ENCODE results near the gene LMF1. TPM values are rescaled to one million over a fixed set of nuclear protein-coding genes. Genes with fewer than 3 reads are reported as not detected.

LMF1 gene
- total RNA-seq, 6 donors from 2014 or later, result 20.3 to 147 (median 28.2) TPM

DNA sequence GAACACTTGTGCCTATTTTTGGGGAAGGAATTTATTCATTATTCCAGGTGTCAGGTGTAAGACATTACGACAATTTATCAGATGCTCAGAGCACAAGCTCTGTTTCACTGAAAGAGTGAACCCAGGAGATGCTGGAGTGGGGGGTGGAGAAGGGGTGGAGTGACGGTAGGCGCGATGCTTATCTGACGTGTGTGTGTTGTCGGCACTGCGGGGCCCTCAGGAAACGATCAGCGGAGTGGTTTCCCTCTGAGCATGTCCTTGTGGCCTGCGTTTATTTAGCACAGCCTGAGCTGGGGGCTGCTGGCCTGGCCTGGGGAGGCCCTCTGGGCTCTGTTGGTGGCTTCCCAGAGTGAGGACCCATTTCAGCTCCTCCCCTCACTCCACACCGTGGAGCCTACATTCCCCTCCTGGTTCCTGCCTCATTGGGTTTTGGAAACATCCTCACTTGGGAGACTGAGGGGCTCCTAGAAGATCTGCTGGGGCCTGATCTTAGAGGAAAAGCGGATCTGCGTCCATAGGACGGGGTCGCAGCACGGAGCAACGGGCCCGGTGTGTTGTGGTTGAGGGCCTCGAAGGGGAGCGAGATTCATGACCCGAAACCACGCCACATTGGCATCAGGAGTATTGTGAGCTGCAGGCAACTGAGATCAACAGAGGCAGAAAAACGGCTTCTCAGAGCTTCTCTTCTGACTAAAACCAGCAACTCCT lies 151.3 kb downstream of the LMF1 start:
- WGBS, 2 donors, result 47 to 48% methylated on average over 22 to 23 of the region's 23 CpGs
- Histone ChIP-seq H3K4me1 (peaks cover 0 to 6% (median 0%) of the 10 kb centered on the region in 4 donors), H3K9me3 (no peaks in the 10 kb centered on the region), H3K4me3 (no peak overlapping the region), H3K36me3 (no peaks in the 10 kb centered on the region), H3K27me3 (peaks cover 0 to 18% (median 2%) of the 10 kb centered on the region in 4 donors), H3K27ac (no peak overlapping the region)
- TF ChIP-seq POLR2AphosphoS5 (IDR thresholded peaks at IDR 0.05), result no peak
- no peak for TF ChIP-seq EP300 (IDR thresholded peaks at IDR 0.05)
- TF ChIP-seq, protein P1, sequence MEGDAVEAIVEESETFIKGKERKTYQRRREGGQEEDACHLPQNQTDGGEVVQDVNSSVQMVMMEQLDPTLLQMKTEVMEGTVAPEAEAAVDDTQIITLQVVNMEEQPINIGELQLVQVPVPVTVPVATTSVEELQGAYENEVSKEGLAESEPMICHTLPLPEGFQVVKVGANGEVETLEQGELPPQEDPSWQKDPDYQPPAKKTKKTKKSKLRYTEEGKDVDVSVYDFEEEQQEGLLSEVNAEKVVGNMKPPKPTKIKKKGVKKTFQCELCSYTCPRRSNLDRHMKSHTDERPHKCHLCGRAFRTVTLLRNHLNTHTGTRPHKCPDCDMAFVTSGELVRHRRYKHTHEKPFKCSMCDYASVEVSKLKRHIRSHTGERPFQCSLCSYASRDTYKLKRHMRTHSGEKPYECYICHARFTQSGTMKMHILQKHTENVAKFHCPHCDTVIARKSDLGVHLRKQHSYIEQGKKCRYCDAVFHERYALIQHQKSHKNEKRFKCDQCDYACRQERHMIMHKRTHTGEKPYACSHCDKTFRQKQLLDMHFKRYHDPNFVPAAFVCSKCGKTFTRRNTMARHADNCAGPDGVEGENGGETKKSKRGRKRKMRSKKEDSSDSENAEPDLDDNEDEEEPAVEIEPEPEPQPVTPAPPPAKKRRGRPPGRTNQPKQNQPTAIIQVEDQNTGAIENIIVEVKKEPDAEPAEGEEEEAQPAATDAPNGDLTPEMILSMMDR (IDR thresholded peaks at IDR 0.05), result no peak
- no peak for TF ChIP-seq POLR2A (IDR thresholded peaks at IDR 0.05)
- no peak for ATAC-seq (ENCODE audit: low FRiP score in 2 of 2)
- DNase-seq, result peak in 1 of 2 donors; percentile 35

DNA sequence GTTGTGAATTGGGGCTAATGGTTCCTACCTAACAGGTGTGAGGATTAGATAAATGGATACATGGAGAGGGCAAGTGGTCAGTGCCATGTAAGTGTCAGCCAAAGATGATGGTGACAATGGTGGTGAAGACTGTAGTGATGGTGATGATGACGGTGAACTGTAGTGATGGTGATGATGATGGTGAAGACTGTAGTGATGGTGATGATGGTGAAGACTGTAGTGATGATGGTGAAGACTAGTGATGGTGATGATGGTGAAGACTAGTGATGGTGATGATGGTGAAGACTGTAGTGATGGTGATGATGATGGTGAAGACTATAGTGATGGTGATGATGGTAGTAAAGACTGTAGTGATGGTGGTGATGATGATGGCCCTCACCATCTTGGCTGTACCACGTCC lies 152.2 kb downstream of the LMF1 start:
- peaks cover 0 to 10% (median 2%) of the 10 kb centered on the region in 4 donors for H3K4me1 ChIP-seq
- no peaks in the 10 kb centered on the region for H3K9me3 ChIP-seq
- no peaks in the 10 kb centered on the region for H3K36me3 ChIP-seq
- no peak overlapping the region for H3K4me3 ChIP-seq
- no peak for DNase-seq
- peaks cover 0 to 20% (median 3%) of the 10 kb centered on the region in 4 donors for H3K27me3 ChIP-seq
- TF ChIP-seq, protein P1 (IDR thresholded peaks at IDR 0.05), result no peak
- no peak for TF ChIP-seq POLR2A (IDR thresholded peaks at IDR 0.05)
- no peak for TF ChIP-seq EP300 (IDR thresholded peaks at IDR 0.05)
- TF ChIP-seq POLR2AphosphoS5 (IDR thresholded peaks at IDR 0.05), result no peak
- no peak overlapping the region for H3K27ac ChIP-seq
- ATAC-seq (ENCODE audit: low FRiP score in 2 of 2), result no peak
- 64 to 67% methylated on average over 2 of the region's 2 CpGs for WGBS, 2 donors

DNA sequence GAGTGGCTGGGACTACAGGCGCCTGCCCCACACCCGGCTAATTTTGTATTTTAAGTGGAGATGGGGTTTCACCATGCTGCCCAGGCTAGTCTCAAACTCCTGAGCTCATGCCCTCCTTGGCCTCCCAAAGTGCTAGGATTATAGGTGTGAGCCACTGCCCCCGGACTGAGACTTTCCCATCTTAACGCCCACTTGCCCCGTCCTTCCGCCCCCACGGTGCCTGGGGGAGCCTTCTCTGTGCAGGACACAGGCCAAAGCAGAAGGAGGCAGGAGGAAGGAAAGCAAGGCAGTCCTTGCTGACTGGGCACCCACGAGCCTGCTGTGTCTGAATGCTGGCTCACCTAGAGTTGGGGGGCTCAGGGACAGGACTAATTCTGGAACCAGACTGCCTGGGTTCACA lies 152.7 kb downstream of the LMF1 start:
- WGBS, 2 donors, result 83 to 87% methylated on average over 8 of the region's 8 CpGs
- no peaks in the 10 kb centered on the region for H3K9me3 ChIP-seq
- no peak for TF ChIP-seq EP300 (IDR thresholded peaks at IDR 0.05)
- TF ChIP-seq, protein P1 (IDR thresholded peaks at IDR 0.05), result no peak
- TF ChIP-seq POLR2AphosphoS5 (IDR thresholded peaks at IDR 0.05), result no peak
- TF ChIP-seq POLR2A (IDR thresholded peaks at IDR 0.05), result no peak
- peaks cover 0 to 24% (median 6%) of the 10 kb centered on the region in 4 donors for H3K27me3 ChIP-seq
- no peak for DNase-seq
- no peaks in the 10 kb centered on the region for H3K36me3 ChIP-seq
- ATAC-seq (ENCODE audit: low FRiP score in 2 of 2), result no peak
- no peak overlapping the region for H3K4me3 ChIP-seq
- no peak overlapping the region for H3K27ac ChIP-seq
- H3K4me1 ChIP-seq, result peaks cover 0 to 15% (median 4%) of the 10 kb centered on the region in 4 donors

DNA sequence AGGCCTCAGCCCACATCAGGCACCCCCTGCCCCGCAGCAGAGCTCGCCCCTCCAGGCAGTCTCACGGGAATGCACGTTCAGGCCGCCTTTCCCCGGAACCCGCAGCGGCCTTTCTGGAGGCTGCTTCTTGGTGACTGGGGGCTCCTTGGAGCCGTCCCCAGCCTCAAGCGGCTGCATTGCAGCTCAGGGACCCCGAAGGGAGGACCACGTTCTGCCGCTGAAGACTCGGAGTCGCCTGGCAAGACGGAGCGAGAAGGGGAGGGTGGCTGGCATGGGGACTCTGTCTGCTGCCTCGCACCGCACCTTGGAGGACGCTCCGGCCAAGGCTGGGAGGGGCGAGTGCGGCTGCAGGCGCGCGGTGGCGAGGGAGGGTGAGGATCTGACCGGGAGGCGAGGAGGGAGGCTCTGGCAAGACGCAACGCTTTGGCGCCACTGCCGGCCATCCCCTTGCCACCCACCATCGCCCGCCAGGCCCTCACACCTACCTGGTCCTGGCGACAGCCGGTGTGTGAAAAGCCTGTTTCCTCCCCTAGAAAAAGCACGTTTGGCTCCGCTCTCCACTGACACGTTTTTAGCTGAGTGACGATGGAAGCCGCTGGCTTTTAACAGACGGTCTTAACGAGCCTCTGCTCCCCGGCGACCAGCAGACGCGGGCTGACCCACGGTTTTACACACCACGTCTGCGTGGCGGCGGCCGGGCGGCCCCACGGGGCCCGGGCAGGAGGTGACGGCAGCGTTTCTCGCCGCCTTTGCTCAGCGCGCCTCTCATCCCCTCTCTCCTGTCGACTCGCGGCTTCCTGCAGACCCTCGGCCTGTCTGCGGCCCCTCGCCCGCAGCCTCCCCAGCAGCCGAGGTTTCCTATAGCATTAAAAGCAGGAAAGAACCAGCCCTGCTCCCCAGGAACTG lies 153.5 kb downstream of the LMF1 start:
- no peak for ATAC-seq (ENCODE audit: low FRiP score in 2 of 2)
- Histone ChIP-seq H3K27me3 (peaks cover 0 to 27% (median 7%) of the 10 kb centered on the region in 4 donors), H3K4me1 (peaks cover 0 to 17% (median 5%) of the 10 kb centered on the region in 4 donors), H3K4me3 (no peak overlapping the region), H3K9me3 (peaks cover 0 to 2% (median 0%) of the 10 kb centered on the region in 4 donors), H3K27ac (no peak overlapping the region), H3K36me3 (no peaks in the 10 kb centered on the region)
- TF ChIP-seq POLR2AphosphoS5 (IDR thresholded peaks at IDR 0.05), result no peak
- WGBS, 2 donors, result 36 to 79% methylated on average over 49 to 70 of the region's 71 CpGs
- peak in 1 of 2 donors; percentile 81 for DNase-seq

DNA sequence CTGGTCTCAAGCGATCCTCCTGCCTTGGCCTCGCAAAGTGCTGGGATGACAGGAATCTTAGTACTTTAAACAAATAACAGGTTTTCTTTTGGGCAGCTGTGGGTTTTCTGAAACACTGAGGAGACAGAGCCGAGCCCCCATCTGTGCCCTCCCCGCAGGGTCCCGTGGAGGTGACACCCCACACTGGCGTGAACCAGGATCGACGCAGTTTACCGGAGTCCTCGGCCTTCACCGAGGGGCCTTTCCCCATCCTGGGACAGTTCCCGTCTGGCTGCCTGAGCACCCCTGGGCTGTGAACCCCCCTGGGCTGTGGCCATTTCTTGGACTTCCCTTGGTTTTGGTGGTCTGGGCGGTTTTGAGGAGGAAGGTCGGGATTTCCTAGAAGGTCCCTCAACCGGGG lies 154.9 kb downstream of the LMF1 start:
- H3K27ac ChIP-seq, result no peak overlapping the region
- no peaks in the 10 kb centered on the region for H3K36me3 ChIP-seq
- TF ChIP-seq POLR2A (IDR thresholded peaks at IDR 0.05) (no peak), POLR2AphosphoS5 (IDR thresholded peaks at IDR 0.05) (no peak), EP300 (IDR thresholded peaks at IDR 0.05) (no peak)
- TF ChIP-seq, protein P1 (IDR thresholded peaks at IDR 0.05), result no peak
- WGBS, 2 donors, result 83 to 87% methylated on average over 3 to 15 of the region's 15 CpGs
- peaks cover 0 to 27% (median 7%) of the 10 kb centered on the region in 4 donors for H3K27me3 ChIP-seq
- ATAC-seq (ENCODE audit: low FRiP score in 2 of 2) (peak in 1 of 2 donors; percentile 35), DNase-seq (peak in 1 of 2 donors; percentile 51)
- peaks cover 0 to 17% (median 5%) of the 10 kb centered on the region in 4 donors for H3K4me1 ChIP-seq
- H3K9me3 ChIP-seq, result peaks cover 0 to 3% (median 0%) of the 10 kb centered on the region in 4 donors
- no peak overlapping the region for H3K4me3 ChIP-seq

Measured in upper lobe of left lung (tissue), 6 donors.